Measurements from ENCODE around the gene PGM1. TPM values are rescaled to one million over a fixed set of nuclear protein-coding genes. Genes with fewer than 3 reads are reported as not detected.

PGM1 gene
- total RNA-seq, 1 donor from 2014 or later: 31.1 TPM

DNA sequence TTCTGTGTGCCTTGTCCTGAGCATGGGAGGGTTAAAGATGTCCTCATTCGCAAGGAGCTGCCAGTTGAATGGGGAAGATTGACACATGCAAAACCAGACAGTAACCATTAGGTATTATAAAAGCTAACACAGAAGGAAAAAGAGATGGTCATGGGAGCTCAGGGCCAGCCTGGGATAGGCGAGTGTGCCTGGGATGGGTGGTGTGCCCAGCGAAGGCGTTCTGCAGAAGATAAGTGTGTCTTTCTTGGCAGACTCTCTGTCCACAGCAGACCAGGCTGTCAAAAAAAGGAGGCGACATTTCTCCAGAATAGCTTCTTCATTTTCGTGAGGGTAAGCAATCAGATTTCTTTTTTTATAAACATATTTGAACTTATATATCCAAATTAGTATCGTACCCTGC is 14.1 kb downstream of the PGM1 start:
- H3K4me1 Mint-ChIP-seq (ENCODE audit: low read depth): peaks cover 6% of the 10 kb centered on the region
- DNase-seq (ENCODE audit: low spot score, unreplicated experiment): no peak
- H3K4me3 Mint-ChIP-seq (ENCODE audit: low read depth): no peak overlapping the region
- H3K27ac Mint-ChIP-seq: no peak overlapping the region
- H3K27me3 Mint-ChIP-seq: no peaks in the 10 kb centered on the region
- no peak for TF ChIP-seq CTCF (IDR thresholded peaks at IDR 0.05; ENCODE audit: unreplicated experiment)
- no peaks in the 10 kb centered on the region for H3K36me3 Mint-ChIP-seq (ENCODE audit: insufficient read depth)
- H3K9me3 Mint-ChIP-seq (ENCODE audit: low read depth): no peaks in the 10 kb centered on the region

DNA sequence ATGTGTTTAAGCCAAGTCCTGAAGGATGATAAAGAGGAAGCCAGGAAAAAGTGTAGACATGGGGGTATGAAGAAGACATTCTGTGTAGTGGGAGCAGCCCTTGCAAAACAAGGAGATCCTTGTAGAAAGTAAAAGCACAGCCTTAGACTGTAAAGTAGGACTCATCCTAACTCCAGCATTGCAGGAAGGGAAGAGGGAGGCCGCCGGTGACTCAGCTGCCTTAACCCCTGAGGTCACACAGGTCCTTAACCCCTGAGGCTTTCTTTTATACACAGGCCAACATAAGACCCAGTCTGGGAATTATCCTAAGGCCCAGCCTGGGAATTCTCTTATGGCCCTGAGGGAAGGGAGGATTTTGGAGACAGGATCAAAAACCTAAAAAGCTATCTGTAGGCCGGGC is 18.0 kb downstream of the PGM1 start:
- Mint-ChIP-seq H3K9me3 (ENCODE audit: low read depth) (no peaks in the 10 kb centered on the region), H3K36me3 (ENCODE audit: insufficient read depth) (no peaks in the 10 kb centered on the region), H3K27ac (no peak overlapping the region), H3K4me3 (ENCODE audit: low read depth) (no peak overlapping the region), H3K4me1 (ENCODE audit: low read depth) (peaks cover 19% of the 10 kb centered on the region), H3K27me3 (no peaks in the 10 kb centered on the region)
- no peak for TF ChIP-seq CTCF (IDR thresholded peaks at IDR 0.05; ENCODE audit: unreplicated experiment)
- DNase-seq (ENCODE audit: low spot score, unreplicated experiment): no peak

DNA sequence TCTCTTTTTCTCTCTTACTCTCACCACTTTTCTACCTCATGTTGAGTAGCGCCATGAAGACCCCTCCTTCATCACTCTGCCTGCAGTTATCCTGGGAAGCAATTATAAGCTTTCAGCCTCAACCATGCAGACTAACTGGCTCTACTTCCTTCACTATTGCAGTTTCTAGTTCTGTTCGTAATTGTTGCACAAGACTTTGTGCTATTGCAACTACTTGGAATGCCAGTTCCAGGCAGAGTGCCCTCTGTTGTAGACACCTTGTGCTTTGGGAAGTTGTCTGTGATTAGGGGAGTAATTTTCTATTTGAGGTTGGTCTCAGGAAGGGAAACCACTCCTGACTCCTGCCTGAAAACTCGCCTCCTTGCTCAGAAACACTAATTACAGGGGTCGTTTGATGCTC is 19.4 kb downstream of the PGM1 start:
- Mint-ChIP-seq H3K27ac (no peak overlapping the region), H3K36me3 (ENCODE audit: insufficient read depth) (no peaks in the 10 kb centered on the region), H3K27me3 (no peaks in the 10 kb centered on the region), H3K9me3 (ENCODE audit: low read depth) (no peaks in the 10 kb centered on the region), H3K4me3 (ENCODE audit: low read depth) (no peak overlapping the region), H3K4me1 (ENCODE audit: low read depth) (peaks cover 25% of the 10 kb centered on the region)
- TF ChIP-seq CTCF (IDR thresholded peaks at IDR 0.05; ENCODE audit: unreplicated experiment): no peak
- no peak for DNase-seq (ENCODE audit: low spot score, unreplicated experiment)

DNA sequence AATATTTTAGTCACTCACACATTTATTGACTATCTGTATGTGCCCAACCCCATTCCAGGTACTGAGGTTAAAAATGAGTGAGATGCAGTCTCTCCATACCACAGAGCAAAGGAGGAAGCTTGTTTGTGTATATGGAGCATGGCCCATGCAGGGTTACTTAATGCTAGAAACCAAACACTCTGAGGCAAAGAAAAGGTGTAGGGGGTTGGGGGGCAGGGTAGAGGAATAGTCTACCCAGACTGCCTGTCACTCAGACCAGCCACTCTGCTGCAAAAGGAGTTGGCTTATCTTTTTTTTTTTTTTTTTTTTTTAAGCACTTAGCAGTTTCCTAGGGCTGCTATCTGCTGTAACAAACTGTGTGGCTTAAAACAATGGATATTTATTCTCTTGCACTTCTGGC is 19.8 kb downstream of the PGM1 start:
- TF ChIP-seq CTCF (IDR thresholded peaks at IDR 0.05; ENCODE audit: unreplicated experiment): no peak
- Mint-ChIP-seq H3K9me3 (ENCODE audit: low read depth) (no peaks in the 10 kb centered on the region), H3K4me1 (ENCODE audit: low read depth) (peaks cover 26% of the 10 kb centered on the region), H3K27me3 (no peaks in the 10 kb centered on the region), H3K4me3 (ENCODE audit: low read depth) (no peak overlapping the region), H3K36me3 (ENCODE audit: insufficient read depth) (no peaks in the 10 kb centered on the region), H3K27ac (no peak overlapping the region)
- DNase-seq (ENCODE audit: low spot score, unreplicated experiment): no peak

DNA sequence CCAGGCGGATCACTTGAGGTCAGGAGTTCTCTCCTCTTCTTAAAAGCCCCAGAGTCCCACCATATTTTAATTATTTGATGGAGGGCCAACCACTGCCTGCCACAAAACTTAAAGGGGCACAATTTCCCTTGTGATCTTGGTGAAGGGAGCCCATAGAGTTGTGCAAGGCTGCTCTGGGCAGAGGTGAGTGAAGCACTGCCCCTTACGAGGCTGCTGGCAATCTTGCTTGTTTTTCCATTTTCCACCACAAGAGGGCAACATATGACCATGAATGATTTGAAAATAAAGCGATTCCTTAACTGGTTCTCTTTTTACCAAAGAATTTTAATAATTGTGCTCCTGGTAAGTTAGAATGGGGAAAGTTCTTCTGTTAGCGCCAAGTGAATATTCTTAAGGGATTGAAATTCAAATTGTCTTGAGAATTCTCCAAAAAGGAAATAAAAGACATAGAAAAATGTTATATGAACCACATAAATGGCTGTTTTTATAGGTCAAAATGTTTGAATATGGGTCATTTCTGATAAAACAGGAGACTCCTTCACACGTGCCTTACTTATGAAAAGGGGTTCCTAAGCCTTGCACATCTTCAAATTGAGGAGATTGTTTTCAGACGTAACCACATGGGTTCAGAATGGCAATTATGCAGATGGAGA is 22.7 kb downstream of the PGM1 start:
- peak; percentile 57 for DNase-seq (ENCODE audit: low spot score, unreplicated experiment)
- H3K9me3 Mint-ChIP-seq (ENCODE audit: low read depth): no peaks in the 10 kb centered on the region
- H3K4me1 Mint-ChIP-seq (ENCODE audit: low read depth): peaks cover 25% of the 10 kb centered on the region
- no peak overlapping the region for H3K4me3 Mint-ChIP-seq (ENCODE audit: low read depth)
- no peaks in the 10 kb centered on the region for H3K36me3 Mint-ChIP-seq (ENCODE audit: insufficient read depth)
- peak; percentile 85 for TF ChIP-seq CTCF (IDR thresholded peaks at IDR 0.05; ENCODE audit: unreplicated experiment)
- H3K27me3 Mint-ChIP-seq: no peaks in the 10 kb centered on the region
- H3K27ac Mint-ChIP-seq: no peak overlapping the region
